Activated T-cell treated with anti-CD3 and anti-CD28 coated beads for 24 hours (primary cell): ENCODE data around the gene F10.
"Not testable (repeated sequence)": the region's sequence is repeated elsewhere in the genome, so short reads cannot be mapped to it uniquely, and the experiment has no call there.

ENCODE experiments used
- DNase-seq: peaks from one replicate; pipeline ENCODE4 v3.0.0-alpha.2; 2020; ENCODE audit warnings: low read depth

The F10 gene

DNA sequence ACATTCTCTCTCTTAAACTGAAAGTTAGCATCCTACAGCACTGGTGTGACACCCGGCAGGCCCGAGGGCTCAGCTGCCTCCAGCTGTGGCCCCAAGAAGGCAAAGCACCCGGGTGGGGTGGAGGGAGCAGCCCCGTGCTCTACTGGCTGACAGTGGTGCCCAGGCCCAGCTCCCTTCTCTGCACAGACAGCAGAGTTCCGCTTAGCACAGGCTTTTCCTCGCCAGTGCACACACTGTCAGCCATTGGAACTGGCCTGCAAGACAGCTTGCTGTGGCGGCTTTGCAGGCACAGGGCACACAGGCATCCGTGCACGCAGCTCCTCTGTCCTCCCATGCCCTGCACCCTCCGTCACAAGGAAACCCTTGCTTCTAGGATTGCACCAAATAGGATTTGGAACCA, 20.3 kb upstream of the F10 start:
- DNase-seq, result not testable (repeated sequence)

GRCh38 chr13:113102727-113103126, 19.9 kb upstream of the F10 start:
- no peak for DNase-seq

DNA sequence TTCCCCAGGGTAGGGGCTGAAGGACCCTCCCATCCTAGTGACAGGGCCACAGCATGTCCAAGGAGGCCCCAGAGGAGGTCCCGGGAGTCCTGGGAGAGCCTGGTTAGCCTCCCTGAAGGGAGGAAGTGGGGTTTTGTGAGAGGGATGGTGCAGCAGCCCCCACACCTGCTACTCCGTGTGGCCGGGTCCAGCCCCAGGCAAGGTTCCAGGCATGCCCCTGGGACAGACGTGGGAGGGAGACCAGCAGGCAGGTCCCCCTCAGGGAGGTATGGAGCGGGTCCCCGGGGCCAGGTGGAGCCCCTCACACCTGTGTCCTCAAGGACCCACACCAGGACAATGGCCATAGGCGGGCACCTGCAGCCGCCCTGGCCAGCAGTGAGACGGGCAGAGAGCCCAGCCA, 19.0 kb upstream of the F10 start:
- DNase-seq, result no peak

DNA sequence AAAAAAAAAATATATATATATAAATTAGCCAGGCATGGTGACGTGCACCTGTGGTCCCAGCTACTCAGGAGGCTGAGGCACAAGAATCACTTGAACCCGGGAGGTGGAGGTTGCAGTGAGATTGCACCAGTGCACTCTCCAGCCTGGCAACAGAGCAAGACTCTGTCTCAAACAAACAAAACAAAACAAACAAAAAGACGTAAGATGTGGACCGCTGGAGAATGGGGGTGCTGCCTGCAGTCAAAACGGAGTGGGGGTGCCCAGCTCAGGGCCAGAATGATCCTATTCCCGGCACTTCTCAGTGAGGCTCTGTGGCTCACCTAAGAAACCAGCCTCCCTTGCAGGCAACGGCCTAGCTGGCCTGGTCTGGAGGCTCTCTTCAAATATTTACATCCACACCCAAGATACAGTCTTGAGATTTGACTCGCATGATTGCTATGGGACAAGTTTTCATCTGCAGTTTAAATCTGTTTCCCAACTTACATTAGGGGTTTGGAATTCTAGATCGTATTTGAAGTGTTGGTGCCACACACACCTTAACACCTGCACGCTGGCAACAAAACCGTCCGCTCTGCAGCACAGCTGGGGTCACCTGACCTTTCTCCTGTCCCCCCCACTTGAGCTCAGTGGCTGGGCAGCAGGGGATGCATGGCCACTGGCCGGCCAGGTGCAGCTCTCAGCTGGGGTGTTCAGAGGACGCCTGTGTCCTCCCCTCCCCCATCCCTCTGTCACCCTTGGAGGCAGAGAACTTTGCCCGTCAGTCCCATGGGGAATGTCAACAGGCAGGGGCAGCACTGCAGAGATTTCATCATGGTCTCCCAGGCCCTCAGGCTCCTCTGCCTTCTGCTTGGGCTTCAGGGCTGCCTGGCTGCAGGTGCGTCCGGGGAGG, 17.3 kb upstream of the F10 start, which contains the start of gene F7:
F7 (plus strand) TSS at position 760 of the 889 bp plus-strand sequence; CDS start at position 811, 51 bp downstream.
- no peak for DNase-seq

- DNase-seq, result no peak
Observed at GRCh38 chr13:113105921-113106452, 16.6 kb upstream of the F10 start.

DNA sequence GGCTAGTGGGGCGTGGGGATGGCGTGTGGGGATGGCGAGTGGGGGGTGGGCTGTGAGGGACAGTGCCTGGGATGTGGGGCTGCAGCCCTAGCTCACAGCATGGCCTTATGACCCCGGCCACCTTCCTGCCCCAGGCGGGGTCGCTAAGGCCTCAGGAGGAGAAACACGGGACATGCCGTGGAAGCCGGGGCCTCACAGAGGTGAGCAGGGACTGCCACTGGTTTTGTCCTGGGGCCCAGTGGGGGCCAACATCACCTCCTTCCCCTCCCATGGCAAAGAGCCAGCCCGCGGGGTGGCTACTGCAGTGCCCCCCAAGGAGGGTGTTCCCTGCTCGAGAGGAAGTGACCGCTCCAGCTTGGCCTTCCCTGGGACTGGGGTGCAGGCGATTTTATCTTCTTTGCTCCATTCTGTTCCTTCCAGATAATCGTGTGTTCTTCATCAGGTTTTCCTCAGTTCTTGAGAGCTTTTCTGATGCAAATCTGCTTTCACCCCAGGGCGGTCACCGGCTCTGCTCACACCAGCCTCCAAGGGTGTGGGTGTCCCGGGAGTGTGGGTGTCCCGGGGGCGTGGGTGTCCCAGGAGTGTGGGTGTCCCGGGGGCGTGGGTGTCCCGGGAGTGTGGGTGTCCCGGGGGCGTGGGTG, 15.8 kb upstream of the F10 start:
- no peak for DNase-seq

GRCh38 chr13:113108521-113108920, 14.1 kb upstream of the F10 start:
- DNase-seq, result not testable (repeated sequence)

GRCh38 chr13:113109151-113110047, 13.2 kb upstream of the F10 start:
- DNase-seq, result no peak

GRCh38 chr13:113110048-113110851, 12.3 kb upstream of the F10 start:
- peak; percentile 9 for DNase-seq

DNA sequence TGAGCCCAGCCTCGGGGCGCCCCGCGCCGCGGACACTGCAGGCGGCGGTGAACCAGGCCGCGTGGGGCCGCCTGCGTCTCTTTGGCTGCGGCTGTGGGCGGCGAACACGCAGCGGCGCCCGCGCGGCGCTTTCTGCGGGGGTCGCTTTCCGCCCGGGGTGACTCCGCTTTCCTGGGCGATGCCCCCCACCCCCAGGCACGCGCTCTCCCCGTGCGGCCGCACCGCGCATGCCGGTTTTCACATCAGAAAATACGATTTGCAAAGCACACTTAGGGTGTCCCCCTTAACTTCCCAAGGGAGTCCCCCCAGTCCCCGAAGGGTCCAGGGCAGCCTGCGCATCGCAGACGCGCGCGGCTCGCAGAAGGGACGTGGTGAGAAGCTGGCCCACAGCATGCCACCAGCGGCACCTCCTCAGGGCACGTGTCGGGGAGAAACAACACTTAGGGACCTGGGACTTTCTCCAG, 11.7 kb upstream of the F10 start:
- no peak for DNase-seq

GRCh38 chr13:113111821-113112220, 10.8 kb upstream of the F10 start:
- not testable (repeated sequence) for DNase-seq

DNA sequence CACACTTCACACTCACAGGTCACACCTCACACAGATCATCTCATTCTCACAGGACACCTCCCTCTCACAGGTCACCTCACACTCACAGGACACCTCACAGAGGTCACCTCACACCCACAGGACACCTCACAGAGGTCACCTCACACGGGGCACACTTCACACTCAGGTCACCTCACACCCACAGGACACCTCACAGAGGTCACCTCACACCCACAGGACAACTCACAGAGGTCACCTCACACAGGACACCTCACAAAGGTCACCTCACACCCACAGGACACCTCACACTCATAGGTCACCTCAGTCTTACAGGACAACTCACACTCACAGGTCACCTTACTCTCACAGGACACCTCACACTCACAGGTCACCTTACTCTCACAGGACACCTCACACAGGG, 10.1 kb upstream of the F10 start:
- DNase-seq, result not testable (repeated sequence)

DNA sequence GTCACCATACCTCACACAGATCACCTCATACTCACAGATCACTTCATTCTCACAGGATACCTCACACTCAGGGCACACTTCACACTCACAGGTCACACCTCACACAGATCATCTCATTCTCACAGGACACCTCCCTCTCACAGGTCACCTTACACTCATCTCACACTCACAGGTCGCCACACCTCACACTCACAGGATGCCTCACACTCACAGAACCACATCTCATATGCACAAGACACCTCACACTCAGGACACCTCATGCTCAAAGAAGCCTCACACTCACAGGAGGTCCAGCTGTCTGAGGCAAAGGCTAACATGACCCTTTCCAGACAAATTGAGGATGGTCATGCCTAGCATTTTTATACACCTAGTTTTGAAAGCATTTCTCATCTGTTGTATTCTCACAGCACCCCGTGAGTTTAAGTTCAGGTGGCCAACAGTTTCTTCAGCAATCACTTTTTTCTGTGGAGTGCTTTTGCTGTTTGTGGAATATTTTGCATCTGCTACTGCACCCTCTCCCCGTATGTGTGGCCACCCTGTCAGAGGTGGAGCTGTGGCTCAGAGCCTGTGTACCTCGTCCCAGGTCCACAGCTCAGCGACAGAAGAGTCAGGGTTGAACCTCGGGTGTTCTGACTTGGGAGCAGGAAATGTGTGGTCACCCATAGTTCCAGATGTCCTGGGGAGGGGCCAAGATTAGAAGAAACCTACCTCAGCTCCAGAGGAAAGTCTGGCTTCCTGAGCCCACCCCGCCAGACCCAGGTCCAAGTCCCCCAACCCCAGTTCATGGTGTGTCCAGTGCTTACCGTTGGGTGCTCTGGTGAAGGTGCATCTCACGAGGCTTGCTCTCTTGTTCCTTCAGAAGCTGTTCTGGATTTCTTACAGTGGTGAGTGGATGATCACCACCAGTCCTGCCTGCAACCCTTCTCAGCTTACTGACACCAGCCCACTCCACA, 9.4 kb upstream of the F10 start:
- DNase-seq, result no peak

- no peak for DNase-seq
Observed at GRCh38 chr13:113113846-113114271, 8.7 kb upstream of the F10 start.

DNA sequence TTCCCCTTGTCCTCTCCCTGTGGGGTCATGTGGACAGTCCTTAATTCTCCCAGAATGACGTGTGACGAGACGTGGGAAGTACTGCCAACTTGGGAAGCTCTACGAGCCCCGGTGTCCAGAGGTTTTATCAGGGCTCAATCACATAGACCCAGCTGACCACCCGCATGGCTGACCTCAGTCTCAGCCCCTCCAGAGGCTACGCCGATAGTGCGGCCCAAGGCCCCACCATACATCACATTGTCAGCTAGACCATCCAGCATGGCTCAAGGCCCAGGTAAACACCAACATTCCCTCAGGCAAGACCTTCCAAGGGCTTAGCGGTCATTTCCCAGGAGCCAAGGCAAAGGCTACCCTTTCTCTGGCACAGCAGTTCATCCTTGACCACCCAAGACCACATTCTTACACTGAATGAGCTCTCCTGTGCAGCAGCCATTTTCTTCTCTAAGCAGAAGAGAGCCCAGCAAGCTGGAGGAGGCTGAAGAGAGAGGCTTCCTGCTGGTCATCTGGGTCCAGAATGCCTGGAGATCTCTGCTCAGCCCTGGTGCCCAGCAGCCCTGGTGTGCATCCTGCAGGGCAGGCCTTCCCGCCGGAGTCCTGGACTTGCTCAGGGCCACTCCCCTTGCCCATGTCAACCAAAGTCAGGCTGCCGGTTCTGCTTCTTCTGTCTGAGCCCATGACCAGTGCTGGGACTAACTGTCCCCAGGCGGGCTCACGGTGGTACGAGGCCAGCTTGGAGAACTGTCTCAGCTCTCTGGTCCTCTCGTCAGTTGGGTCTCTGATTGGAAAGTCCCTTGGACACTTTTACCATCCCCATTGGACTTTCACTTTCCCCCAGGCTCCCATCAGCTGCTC, 7.9 kb upstream of the F10 start:
- no peak for DNase-seq

DNA sequence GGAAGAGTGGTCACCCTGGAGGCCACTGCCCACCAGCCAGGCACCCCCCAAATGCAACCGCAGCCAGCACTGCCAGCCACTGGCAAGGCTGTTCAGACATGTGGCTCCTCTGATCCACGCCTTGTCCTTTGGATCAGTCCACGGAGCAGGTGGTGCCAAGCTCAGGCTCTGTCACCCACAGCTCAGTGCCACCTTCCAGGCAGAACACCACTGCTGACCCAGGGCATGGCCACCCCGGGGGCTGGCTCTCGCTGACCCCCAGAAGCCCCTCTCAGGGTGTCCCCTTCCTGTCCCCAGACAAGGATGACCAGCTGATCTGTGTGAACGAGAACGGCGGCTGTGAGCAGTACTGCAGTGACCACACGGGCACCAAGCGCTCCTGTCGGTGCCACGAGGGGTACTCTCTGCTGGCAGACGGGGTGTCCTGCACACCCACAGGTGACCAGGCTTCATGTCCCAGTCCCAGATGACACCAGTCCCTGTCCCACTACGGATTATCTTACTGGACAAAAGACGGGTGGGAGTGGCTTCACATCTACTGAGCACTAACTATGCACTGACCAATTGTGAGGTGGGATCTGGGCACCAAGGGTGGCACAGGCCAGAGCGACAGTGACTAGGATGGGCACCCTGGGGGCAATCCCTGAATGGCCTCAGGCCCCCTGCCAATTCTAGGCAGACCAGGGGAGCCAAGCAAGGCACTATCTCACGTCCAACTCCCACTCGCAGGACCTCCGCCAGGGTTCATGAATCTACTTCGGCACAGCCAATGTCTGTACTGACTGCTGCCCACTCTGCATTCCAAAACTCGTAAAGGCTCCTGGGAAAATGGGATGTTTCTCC, 7.0 kb upstream of the F10 start:
- no peak for DNase-seq

DNA sequence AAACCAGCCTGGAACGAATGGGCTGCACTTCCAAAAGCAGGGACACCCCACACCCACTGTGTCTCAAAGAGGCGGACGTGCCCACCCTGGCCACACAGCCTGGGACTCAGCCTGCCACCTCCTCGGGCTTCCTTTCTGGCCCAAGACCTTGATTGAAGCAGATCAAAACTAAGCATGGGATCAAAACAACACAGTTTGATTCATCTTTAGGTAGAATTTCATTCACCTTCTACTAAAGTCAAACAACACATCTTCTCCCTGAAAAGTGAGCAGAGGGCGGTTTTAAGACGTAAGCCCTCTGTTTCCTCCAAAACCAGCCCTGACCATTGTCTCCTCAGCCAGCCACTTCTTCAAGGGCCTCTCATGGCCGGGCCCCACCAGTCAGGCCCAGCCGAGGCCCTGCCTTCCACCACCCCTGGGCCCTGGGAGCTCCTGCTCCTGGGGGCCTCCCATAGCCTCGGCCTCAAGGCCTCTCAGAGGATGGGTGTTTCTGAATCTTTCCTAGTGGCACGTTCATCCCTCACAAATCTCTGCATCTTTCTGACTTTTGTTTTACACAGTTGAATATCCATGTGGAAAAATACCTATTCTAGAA, 6.3 kb upstream of the F10 start:
- no peak for DNase-seq

GRCh38 chr13:113116871-113117271, 5.7 kb upstream of the F10 start:
- no peak for DNase-seq
